Medulla oblongata (tissue), 1 donor: ENCODE results near the gene DPEP3.
"Not testable (repeated sequence)": the region's sequence is repeated elsewhere in the genome, so short reads cannot be mapped to it uniquely, and the experiment has no call there.

Source experiments
- DNase-seq: peaks from one replicate; pipeline ENCODE4 v3.0.0-alpha.2; 2015; ENCODE audit errors: extremely low spot score

The DPEP3 gene, protein sequence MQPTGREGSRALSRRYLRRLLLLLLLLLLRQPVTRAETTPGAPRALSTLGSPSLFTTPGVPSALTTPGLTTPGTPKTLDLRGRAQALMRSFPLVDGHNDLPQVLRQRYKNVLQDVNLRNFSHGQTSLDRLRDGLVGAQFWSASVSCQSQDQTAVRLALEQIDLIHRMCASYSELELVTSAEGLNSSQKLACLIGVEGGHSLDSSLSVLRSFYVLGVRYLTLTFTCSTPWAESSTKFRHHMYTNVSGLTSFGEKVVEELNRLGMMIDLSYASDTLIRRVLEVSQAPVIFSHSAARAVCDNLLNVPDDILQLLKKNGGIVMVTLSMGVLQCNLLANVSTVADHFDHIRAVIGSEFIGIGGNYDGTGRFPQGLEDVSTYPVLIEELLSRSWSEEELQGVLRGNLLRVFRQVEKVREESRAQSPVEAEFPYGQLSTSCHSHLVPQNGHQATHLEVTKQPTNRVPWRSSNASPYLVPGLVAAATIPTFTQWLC

GRCh38 chr16:67979955-67980678 lies at the start of gene DPEP3:
Gene DPEP3, minus strand, starts transcription at chr16:67980499. Its CDS starts 119 bp downstream, at chr16:67980380.
- no peak for DNase-seq

- DNase-seq: no peak
Measured at GRCh38 chr16:68028996-68029395, 48.7 kb upstream of the DPEP3 start.

- DNase-seq: peak; percentile 91
Measured at GRCh38 chr16:68022728-68023537, 42.6 kb upstream of the DPEP3 start, which contains the start of the genes DDX28 and DUS2. Gene DDX28, minus strand, starts transcription at chr16:68023232. Its CDS starts 30 bp downstream, at chr16:68023202. Gene DUS2, plus strand, starts transcription at chr16:68023284. Its CDS starts 14,740 bp downstream, at chr16:68038024.

- DNase-seq: no peak
Measured at GRCh38 chr16:68022278-68022727, 42.0 kb upstream of the DPEP3 start.

DNA sequence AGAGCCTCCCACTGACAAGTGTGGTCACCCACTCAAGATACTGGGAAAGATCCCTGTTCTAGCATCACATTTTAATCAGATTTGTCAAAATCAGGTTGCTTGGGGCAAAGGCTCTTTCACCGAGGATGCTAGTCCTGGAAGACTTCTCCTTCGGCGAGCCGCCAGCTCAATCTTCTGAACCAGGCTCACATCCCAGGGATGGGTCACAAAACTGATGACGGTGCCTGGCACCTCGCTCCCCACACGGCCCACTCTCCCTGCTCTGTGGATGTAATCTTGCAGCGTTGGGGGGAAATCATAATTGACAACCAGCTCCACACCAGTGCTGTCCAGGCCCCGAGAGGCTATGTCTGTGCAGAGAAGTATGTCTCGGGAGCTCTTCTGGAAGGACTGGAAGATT lies 41.2 kb upstream of the DPEP3 start:
- no peak for DNase-seq

DNA sequence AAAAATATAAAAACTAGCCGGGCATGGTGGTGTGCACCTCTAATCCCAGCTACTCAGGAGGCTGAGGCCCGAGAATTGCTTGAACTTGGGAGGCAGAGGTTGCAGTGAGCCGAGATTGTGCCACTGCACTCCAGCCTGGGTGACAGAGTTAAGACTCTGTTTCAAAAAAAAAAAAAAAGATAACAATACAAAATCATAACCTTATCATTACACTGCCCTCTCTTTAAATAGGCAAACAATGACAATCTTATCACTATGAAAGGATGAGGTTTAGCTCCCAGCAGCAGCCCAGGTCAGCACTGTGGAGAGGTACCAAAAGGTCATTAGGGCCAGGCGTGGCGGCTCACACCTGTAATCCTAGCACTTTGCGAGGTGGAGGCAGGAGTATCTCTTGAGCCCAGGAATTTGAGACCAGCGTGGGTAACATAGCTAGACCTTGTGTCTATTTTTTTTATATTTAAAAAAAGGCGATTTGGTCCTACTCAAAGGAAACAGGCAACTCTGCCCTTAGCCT lies 38.9 kb upstream of the DPEP3 start:
- no peak for DNase-seq

GRCh38 chr16:68015681-68016080 lies 35.4 kb upstream of the DPEP3 start, which contains the start of gene DPEP2NB:
Gene DPEP2NB, minus strand, starts transcription at chr16:68015911. Its CDS starts 141 bp downstream, at chr16:68015770.
- DNase-seq: no peak

DNA sequence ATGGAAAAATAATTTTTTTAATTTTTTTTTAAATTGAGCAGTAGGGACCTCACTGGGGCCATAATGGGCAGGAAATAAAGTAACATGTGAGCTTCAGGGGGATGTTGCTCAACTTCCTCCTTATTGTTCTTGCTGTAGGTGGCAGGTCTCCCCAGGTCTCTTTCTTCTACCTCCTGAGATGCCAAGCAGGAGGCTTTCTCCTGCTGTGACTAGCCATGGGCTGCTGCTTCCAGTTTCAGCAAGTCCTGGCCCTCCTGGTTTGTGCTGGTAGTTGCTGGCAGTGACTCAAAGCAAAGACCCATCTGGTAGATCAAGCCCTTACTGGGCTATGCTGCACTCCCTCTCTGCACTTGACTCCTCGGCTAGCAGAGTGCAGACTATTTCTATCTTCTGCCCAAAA lies 33.1 kb upstream of the DPEP3 start:
- no peak for DNase-seq

GRCh38 chr16:68009872-68010271 lies 29.6 kb upstream of the DPEP3 start:
- DNase-seq: not testable (repeated sequence)

GRCh38 chr16:68009157-68009735 lies 28.9 kb upstream of the DPEP3 start:
- no peak for DNase-seq

- peak; percentile 79 for DNase-seq
Measured at GRCh38 chr16:68005786-68006286, 25.5 kb upstream of the DPEP3 start.

DNA sequence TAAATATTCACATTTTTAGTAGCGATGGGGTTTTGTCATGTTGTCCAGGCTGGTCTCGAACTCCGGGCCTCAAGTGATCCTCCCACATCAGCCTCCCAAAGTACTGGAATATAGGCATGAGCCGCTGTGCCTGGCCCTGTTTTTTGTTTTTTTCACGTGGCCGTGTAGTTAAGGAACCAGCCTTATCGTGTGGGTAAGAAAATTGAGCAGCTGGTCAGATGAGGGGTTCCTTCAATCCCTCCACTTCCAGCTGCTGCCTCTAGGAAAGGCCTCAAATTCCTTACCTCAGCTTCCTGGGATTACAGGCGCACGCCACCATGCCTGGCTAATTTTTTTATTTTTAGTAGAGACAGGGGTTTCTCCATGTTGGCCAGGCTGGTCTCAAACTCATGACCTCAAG lies 24.9 kb upstream of the DPEP3 start:
- DNase-seq: no peak

DNA sequence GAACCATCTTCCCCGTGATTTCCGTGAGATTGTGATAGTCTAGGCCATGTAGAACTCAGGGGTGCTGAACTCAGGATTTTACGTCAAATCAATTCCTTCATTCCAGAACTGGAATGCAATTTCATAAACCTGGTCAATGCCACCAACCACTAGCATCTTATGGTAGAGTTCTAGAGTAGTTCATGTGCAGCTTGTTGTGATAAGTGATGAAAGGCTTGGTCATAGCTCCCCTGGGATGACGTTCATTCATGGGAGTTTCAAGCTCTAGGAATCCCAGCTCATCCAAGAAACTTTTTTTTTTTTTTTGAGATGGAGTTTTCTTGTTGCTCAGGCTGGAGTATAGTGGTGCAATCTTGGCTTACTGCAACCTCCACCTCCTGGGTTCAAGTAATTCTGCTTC lies 22.7 kb upstream of the DPEP3 start:
- no peak for DNase-seq

DNA sequence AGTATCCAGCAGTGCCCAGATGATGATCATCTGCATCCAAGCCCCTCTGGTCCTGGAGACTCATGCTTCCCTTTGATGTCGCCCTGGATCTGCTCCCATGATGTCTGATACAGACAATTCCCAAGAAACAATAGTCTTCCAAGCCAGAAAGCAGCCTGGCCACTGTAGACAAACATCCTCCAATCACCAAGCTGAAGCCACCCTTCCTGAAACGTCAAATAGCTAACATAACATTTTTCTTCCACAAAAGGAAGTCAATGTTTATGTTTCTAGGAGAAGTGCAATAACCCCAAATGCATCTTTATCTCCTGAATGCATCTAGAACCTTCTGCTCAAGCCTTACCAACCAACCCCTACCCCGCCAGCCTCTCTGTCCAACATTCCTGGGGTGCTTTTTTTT lies 20.2 kb upstream of the DPEP3 start:
- DNase-seq: no peak

GRCh38 chr16:67999985-68000384 lies 19.7 kb upstream of the DPEP3 start:
- DNase-seq: no peak

- peak; percentile 71 for DNase-seq
Measured at GRCh38 chr16:67998779-67999688, 18.7 kb upstream of the DPEP3 start, which contains the start of gene DPEP2. Gene DPEP2, minus strand, starts transcription at chr16:67999484. Its CDS starts 6,272 bp downstream, at chr16:67993212.

GRCh38 chr16:67998231-67998778 lies 18.0 kb upstream of the DPEP3 start:
- DNase-seq: not testable (repeated sequence)

DNA sequence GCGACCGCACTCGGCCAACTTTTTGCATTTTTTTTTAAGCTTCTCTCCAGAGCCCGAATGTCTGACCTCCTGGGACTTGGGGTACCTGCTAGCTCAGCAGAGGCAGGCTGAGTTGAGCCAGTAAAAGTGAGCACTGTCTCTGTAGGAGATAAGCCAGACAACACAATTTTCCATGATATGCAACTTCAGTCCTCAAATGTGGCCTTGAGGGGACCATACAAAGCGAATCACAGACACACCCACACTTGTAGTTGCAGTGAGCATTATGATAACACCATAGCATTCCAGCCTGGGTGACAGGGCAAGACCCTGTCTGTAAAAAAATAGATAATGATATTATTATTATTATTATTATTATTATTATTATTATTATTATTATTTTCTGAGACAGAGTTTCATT lies 16.4 kb upstream of the DPEP3 start:
- DNase-seq: no peak

GRCh38 chr16:67995423-67995822 lies 15.1 kb upstream of the DPEP3 start:
- no peak for DNase-seq
